ENCODE results near the gene PPM1A. TPM values are rescaled to one million over a fixed set of nuclear protein-coding genes. Genes with fewer than 3 reads are reported as not detected.

Gene PPM1A
- total RNA-seq, 1 experiment from 2014 or later = 28.1 TPM

DNA sequence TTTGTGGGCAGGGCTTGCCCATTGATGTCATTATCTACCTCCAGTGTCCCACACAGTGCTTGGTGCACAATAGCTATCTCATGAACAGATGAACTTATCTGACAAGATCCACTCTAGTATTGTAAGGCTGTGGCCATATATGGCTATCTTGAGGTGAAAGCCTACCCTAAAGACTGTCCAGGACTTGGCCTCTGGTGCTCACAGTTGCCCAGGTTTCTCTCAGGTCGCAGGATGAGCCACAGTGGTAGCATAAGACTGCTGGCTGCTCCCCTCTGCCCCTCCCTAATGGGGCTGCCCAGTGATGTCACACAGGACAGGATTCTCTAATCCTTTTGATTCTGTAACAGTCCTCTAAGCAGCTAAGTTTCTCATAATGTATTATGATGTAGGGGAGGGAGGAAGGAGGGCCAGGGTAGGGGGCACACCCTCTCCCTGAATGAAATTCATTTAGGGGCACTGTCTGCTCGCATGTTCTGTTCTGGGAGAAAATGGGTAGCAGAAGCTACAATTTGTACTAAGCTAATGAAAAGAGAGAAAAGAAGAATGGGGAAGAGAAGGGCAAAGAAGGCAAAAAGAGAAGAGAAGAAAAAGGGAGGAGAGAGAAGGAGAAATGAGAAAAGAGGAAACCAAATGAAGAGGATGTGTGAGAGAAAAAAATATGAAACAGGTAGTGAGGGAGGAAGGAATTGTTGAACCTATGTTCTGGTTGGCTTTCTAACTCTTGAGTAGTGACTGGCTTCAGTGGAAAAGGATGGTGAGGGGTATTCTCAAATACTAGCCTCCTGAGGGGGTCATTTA, 3.4 kb upstream of the PPM1A start:
- Histone ChIP-seq H3K4me1 (ENCODE audit: control insufficient read depth, insufficient read depth, low read length) (peaks cover 5% of the 10 kb centered on the region; the same call in 1 of the 2 replicates), H3K27ac (ENCODE audit: low read length) (no peak overlapping the region), H3K27me3 (ENCODE audit: control insufficient read depth, insufficient read depth, low read length) (no peaks in the 10 kb centered on the region), H3K9me3 (ENCODE audit: control insufficient read depth, insufficient read depth, low read depth, low read length) (no peaks in the 10 kb centered on the region), H3K4me3 (ENCODE audit: low read depth in 2 of 2, low read length in 2 of 2) (no peak overlapping the region), H3K36me3 (ENCODE audit: control insufficient read depth, insufficient read depth, low read length) (no peaks in the 10 kb centered on the region; the same call in 1 of the 2 replicates)
- ChIA-PET CTCF (no interaction called here), POLR2A (no interaction called here)
- no peak for DNase-seq (ENCODE audit: low read depth, low spot score)
- no TSS peak for BruUV-seq (replicated peaks)
- intact Hi-C loops (cut with micrococcal nuclease; ENCODE audit: unreplicated experiment) = no loop called here
- in situ Hi-C loops (cut with HindIII; ENCODE audit: low pct_unique_long_range_greater_than_20kb, low sequenced_read_pairs) = no loop called here
- ATAC-seq = no peak
- TF ChIP-seq SIN3A (IDR thresholded peaks at IDR 0.05; ENCODE audit: borderline replicate concordance, insufficient read depth, low read depth, low read length) = no peak
- TF ChIP-seq POLR2AphosphoS5 (IDR thresholded peaks at IDR 0.05; ENCODE audit: low read depth, low read length) = no peak
- TF ChIP-seq, protein P1, sequence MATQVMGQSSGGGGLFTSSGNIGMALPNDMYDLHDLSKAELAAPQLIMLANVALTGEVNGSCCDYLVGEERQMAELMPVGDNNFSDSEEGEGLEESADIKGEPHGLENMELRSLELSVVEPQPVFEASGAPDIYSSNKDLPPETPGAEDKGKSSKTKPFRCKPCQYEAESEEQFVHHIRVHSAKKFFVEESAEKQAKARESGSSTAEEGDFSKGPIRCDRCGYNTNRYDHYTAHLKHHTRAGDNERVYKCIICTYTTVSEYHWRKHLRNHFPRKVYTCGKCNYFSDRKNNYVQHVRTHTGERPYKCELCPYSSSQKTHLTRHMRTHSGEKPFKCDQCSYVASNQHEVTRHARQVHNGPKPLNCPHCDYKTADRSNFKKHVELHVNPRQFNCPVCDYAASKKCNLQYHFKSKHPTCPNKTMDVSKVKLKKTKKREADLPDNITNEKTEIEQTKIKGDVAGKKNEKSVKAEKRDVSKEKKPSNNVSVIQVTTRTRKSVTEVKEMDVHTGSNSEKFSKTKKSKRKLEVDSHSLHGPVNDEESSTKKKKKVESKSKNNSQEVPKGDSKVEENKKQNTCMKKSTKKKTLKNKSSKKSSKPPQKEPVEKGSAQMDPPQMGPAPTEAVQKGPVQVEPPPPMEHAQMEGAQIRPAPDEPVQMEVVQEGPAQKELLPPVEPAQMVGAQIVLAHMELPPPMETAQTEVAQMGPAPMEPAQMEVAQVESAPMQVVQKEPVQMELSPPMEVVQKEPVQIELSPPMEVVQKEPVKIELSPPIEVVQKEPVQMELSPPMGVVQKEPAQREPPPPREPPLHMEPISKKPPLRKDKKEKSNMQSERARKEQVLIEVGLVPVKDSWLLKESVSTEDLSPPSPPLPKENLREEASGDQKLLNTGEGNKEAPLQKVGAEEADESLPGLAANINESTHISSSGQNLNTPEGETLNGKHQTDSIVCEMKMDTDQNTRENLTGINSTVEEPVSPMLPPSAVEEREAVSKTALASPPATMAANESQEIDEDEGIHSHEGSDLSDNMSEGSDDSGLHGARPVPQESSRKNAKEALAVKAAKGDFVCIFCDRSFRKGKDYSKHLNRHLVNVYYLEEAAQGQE (IDR thresholded peaks at IDR 0.05; ENCODE audit: insufficient read depth in 1 of 2, low read depth in 2 of 2, low read length in 1 of 2) = no peak

DNA sequence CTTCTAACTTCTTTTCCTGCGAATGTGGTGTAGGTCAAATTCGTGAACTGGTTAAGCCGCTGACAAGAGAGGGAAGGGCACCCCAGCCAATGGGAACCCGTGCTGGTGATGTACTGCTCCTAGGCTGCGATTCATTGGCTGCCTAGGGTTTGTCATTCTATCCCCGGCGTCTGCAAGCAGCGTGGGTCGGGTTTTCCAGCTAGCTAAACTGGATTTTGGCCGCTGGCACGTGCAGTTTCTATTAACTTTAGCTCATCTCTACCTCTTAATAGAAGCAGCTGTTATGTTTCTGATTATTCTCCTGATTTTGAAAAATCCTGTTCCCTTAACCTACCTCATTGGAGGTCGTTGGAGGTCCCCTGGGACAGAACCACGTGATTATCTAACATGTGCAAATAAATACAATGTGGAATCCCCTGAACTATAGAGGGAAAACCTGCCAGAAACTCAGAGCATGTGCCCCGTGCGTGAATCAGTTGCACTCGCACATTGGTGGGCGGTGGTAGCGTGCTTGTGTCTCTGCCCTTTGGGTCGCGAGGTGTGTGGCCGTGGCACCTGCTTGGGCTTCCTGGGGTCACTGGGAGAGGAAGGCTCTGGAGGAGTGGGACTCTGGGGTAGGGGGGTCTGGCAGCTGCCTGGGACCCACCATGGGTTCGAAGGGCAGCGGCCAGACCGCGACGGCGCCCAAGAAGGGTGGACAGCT, 876 bp upstream of the PPM1A start:
- no TSS peak for BruUV-seq (replicated peaks)
- intact Hi-C loops (cut with micrococcal nuclease; ENCODE audit: unreplicated experiment) = no loop called here
- in situ Hi-C loops (cut with HindIII; ENCODE audit: low pct_unique_long_range_greater_than_20kb, low sequenced_read_pairs) = no loop called here
- Histone ChIP-seq H3K4me1 (ENCODE audit: control insufficient read depth, insufficient read depth, low read length) (peaks cover 18% of the 10 kb centered on the region; the same call in 1 of the 2 replicates), H3K9me3 (ENCODE audit: control insufficient read depth, insufficient read depth, low read depth, low read length) (no peaks in the 10 kb centered on the region), H3K27me3 (ENCODE audit: control insufficient read depth, insufficient read depth, low read length) (no peaks in the 10 kb centered on the region), H3K27ac (ENCODE audit: low read length) (peak overlapping the region; percentile 89), H3K36me3 (ENCODE audit: control insufficient read depth, insufficient read depth, low read length) (no peaks in the 10 kb centered on the region; the same call in 1 of the 2 replicates), H3K4me3 (ENCODE audit: low read depth in 2 of 2, low read length in 2 of 2) (peak overlapping the region; percentile 64 to 79)
- POLR2A ChIA-PET = interaction anchor here (0.6 to 1.2 kb wide), 3 partner anchors 9 to 838 kb away, joined by 3 to 6 read pairs (median 5); no protein-coding TSS in a partner anchor
- peak; percentile 75 for DNase-seq (ENCODE audit: low read depth, low spot score)
- TF ChIP-seq, protein P1 (IDR thresholded peaks at IDR 0.05; ENCODE audit: insufficient read depth in 1 of 2, low read depth in 2 of 2, low read length in 1 of 2) = no peak
- TF ChIP-seq POLR2AphosphoS5 (IDR thresholded peaks at IDR 0.05; ENCODE audit: low read depth, low read length) (no peak), TCF7L2 (IDR thresholded peaks at IDR 0.05; ENCODE audit: low read depth, low read length) (no peak), SIN3A (IDR thresholded peaks at IDR 0.05; ENCODE audit: borderline replicate concordance, insufficient read depth, low read depth, low read length) (no peak)
- TF ChIP-seq, protein P2, sequence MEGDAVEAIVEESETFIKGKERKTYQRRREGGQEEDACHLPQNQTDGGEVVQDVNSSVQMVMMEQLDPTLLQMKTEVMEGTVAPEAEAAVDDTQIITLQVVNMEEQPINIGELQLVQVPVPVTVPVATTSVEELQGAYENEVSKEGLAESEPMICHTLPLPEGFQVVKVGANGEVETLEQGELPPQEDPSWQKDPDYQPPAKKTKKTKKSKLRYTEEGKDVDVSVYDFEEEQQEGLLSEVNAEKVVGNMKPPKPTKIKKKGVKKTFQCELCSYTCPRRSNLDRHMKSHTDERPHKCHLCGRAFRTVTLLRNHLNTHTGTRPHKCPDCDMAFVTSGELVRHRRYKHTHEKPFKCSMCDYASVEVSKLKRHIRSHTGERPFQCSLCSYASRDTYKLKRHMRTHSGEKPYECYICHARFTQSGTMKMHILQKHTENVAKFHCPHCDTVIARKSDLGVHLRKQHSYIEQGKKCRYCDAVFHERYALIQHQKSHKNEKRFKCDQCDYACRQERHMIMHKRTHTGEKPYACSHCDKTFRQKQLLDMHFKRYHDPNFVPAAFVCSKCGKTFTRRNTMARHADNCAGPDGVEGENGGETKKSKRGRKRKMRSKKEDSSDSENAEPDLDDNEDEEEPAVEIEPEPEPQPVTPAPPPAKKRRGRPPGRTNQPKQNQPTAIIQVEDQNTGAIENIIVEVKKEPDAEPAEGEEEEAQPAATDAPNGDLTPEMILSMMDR (IDR thresholded peaks at IDR 0.05) = no peak
- CTCF ChIA-PET = no interaction called here
- ATAC-seq = peak; percentile 83

Data from Panc1 (cell line).